ENCODE measurements around the gene ARHGAP15.

The ARHGAP15 gene

GRCh38 chr2:143225931-143226330 lies 96.7 kb downstream of the ARHGAP15 start:
- DNase-seq (ENCODE audit: low read depth): no peak
- no peak overlapping the region for H3K4me3 ChIP-seq (ENCODE audit: low read depth, low read length)
- no peak for TF ChIP-seq CTCF (IDR thresholded peaks at IDR 0.05; ENCODE audit: insufficient read depth, low read depth, low read length, missing control alignments)

GRCh38 chr2:143226714-143227541 lies 97.7 kb downstream of the ARHGAP15 start:
- no peak for DNase-seq (ENCODE audit: low read depth)
- no peak for TF ChIP-seq CTCF (IDR thresholded peaks at IDR 0.05; ENCODE audit: insufficient read depth, low read depth, low read length, missing control alignments)
- no peak overlapping the region for H3K4me3 ChIP-seq (ENCODE audit: low read depth, low read length)

- no peak overlapping the region for H3K4me3 ChIP-seq (ENCODE audit: low read depth, low read length)
- no peak for DNase-seq (ENCODE audit: low read depth)
- TF ChIP-seq CTCF (IDR thresholded peaks at IDR 0.05; ENCODE audit: insufficient read depth, low read depth, low read length, missing control alignments): no peak
Observed at GRCh38 chr2:143229411-143229810, 100.2 kb downstream of the ARHGAP15 start.

GRCh38 chr2:143229952-143230351 lies 100.7 kb downstream of the ARHGAP15 start:
- DNase-seq (ENCODE audit: low read depth): no peak
- no peak overlapping the region for H3K4me3 ChIP-seq (ENCODE audit: low read depth, low read length)
- no peak for TF ChIP-seq CTCF (IDR thresholded peaks at IDR 0.05; ENCODE audit: insufficient read depth, low read depth, low read length, missing control alignments)

GRCh38 chr2:143230506-143231253 lies 101.5 kb downstream of the ARHGAP15 start:
- no peak for TF ChIP-seq CTCF (IDR thresholded peaks at IDR 0.05; ENCODE audit: insufficient read depth, low read depth, low read length, missing control alignments)
- H3K4me3 ChIP-seq (ENCODE audit: low read depth, low read length): no peak overlapping the region
- DNase-seq (ENCODE audit: low read depth): no peak

- DNase-seq (ENCODE audit: low read depth): no peak
- H3K4me3 ChIP-seq (ENCODE audit: low read depth, low read length): no peak overlapping the region
- TF ChIP-seq CTCF (IDR thresholded peaks at IDR 0.05; ENCODE audit: insufficient read depth, low read depth, low read length, missing control alignments): no peak
Observed at GRCh38 chr2:143231254-143231645, 102.0 kb downstream of the ARHGAP15 start.
